Medulla oblongata (tissue), 1 donor: Measurements from ENCODE around the gene GINS1.

Source experiments
- DNase-seq: peaks from one replicate; pipeline ENCODE4 v3.0.0-alpha.2; 2015; ENCODE audit errors: extremely low spot score

GINS1 gene

DNA sequence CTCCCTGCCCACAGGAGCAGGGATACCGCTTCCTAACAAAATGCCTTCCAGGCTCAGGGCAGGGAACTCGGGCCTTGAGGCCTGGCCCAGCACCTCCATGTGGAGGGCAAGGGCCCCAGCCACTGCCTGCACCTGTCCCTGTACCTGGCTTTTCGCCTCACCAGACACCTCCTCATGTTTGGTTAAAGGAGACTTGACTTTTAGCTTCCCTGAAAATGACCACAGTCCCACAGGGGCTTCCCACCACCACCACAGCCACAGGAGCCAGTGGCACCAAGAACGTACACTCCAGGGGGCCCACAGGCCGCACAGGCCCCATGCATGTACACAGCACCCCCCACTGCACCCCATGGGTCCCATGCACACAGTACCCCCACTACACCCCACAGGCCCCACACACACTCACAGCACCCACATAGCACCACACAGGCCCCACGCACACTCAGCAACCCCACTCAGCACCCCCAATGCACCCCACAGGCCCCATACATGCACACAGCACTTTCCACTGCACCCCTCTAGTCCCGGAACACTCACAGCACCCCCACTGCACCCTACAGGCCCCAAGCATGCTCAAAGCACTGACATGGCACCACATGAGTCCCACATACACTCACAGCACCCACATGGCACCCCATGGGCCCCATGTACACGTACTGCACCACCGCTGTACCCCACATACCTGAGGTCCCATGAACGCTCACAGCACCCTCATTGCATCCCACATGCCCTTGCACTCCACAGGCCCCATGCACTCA, 86.5 kb downstream of the GINS1 start:
- no peak for DNase-seq

DNA sequence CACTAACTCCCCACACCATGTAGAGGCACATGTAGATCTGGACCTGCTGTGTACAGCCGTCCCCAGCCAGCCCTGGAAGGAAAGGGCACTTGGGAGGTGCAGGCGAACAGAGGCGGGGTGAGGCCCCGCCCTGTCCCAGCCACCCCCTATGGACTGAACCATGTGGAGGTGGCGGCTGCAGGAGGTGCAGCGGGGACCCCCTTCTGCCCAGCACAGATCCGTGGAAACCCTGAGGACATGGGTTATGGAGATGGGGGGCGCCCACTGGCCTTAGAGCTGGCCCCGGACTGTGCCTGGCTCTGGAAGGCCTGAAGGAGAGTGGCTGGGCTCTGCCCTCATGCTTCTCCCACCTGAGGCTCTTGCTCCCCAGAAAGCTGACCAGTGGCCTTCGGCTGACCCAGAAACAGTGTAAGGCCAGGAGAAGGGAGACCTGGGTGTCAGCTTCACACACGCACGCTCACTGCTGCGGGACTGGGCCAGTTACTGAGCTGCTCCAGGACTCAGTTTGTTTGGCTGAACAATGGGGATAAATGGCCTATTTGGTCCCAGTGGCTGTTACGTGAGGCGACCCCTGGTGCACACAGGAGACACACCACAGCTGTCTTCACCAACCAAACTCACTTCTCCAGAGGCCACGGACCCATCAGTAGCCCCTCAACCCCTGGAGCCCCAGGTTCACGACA, 87.2 kb downstream of the GINS1 start:
- no peak for DNase-seq

DNA sequence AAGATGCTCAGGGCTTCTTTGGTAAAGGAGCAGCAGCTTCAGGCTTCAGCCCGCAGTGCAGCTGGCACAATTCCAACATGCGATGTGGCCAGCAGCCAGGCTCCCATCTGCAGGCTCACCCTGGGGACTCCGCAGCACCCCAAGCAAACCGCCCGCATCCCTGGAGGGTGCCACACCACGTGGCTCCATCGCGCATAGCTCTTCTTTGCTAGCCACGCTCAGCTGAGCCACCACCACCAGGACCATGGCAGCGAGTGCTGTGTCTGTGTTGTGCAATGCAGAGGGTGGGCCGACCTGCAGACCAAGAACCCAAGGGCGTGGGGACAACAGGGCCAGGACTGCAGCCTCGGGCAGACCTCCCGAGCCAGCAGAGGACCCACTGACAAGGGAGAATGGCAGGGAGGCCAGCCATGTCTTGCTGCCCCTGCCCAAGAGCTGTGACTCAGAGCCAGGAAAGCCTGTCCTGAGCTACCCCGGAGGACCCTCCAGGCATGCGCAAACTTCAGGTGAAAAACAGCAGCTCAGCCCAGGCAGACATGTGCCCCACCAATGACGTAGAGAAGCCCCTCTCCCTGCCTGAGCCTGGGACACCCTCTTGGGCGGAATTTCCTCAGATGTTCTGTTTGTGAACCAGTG, 87.8 kb downstream of the GINS1 start:
- DNase-seq, result no peak

DNA sequence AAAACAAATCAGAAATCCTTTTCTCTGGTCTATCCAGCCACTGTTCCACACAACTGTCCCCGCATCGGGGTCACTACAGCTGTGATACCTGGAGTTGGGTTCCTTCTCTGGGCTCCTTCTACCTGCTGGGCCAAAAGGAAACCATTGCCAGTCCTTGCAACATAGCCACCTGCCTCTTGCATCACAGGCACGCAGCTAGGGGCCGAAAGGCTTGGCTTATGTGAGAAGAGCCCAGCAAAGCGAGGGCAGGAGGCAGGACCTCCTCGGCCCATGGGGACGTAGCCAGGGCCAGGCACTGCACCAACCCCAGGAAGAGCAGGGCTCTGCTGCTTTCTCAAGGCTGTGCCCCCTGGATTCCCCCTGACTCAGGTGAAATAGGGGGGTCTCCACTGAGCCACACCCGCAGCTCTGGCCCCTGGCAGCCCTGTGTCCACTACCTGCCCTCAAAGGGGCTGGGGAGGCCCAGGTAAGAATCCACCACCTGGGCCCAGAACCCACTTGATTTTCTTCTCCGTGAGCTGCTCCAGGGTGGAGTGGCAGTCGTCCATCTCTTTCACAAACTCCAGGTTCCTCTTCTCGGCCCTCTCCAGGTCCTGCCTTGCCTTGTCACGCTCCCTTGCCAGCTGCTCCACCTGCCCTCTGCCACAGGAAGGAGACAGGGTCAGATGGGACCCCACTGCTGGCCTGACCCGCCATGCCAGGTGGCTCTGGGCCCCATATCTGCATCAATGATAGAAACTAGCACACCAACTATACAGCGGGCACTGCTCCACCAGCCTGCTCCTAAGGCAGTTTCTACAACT, 88.9 kb downstream of the GINS1 start:
- no peak for DNase-seq

GRCh38 chr20:25496968-25497401, 89.5 kb downstream of the GINS1 start:
- no peak for DNase-seq

DNA sequence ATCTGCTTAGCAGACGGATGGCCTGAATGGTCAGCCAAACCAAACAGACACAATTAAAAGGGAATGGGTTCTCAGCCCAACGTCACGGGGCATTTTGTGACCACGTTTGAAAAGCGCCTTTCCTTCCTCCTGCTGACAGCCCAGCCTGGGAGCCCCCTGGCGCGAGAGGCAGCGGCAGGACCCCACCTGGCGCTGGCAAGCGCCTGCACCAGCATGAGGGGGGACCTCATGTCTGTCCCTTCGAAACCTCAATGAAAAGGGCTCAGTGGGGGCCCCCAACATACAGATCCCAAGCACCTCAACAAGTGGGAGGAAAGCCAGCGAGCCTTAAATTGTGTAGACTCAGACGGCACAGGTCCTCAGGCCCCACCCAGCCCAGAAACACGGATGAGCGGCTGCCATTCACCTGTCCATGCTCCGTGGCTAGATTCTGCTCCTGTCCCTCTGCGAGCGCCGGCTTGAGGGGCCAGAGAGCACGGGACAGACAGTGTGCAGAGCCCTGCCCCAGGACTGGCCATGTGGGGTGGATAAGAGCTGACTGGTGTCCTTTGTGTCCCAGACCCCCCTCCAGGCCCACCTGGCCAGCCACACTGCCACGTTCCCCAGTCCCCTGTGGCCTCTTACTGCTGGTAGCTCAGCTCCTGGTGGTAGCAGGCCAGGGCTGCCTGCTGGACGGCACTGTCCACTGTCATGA, 90.3 kb downstream of the GINS1 start:
- DNase-seq, result no peak
